ENCODE measurements around the gene RTRAF. TPM values are rescaled to one million over a fixed set of nuclear protein-coding genes. Genes with fewer than 3 reads are reported as not detected.
A peak's percentile ranks its signal among the peaks of the same experiment; 100 is the strongest.

RTRAF gene
- total RNA-seq, 4 donors from 2014 or later = 72.2 to 109 (median 84.7) TPM

GRCh38 chr14:52049271-52049670 lies 59.9 kb downstream of the RTRAF start:
- 25 to 29% methylated on average over 2 to 5 of the region's 5 CpGs for whole genome bisulfite sequencing, 2 donors (ENCODE audit: low coverage in 1 of 2)
- peaks cover 0 to 6% of the 10 kb centered on the region in 2 donors for H3K36me3 ChIP-seq
- H3K9me3 ChIP-seq = no peaks in the 10 kb centered on the region
- TF ChIP-seq EP300 (IDR thresholded peaks at IDR 0.05) = no peak
- no peak for TF ChIP-seq POLR2A (IDR thresholded peaks at IDR 0.05)
- no peak for TF ChIP-seq POLR2AphosphoS5 (IDR thresholded peaks at IDR 0.05)
- TF ChIP-seq CTCF (IDR thresholded peaks at IDR 0.05) = no peak
- no peak overlapping the region for H3K4me3 ChIP-seq
- no peak for ATAC-seq
- H3K4me1 ChIP-seq = peaks cover 51 to 100% (median 74%) of the 10 kb centered on the region in 3 donors
- H3K27ac ChIP-seq = peak overlapping the region; percentile 64 to 93 (median 88)
- H3K27me3 ChIP-seq = no peaks in the 10 kb centered on the region

GRCh38 chr14:52049721-52050588 lies 60.6 kb downstream of the RTRAF start:
- TF ChIP-seq POLR2A (IDR thresholded peaks at IDR 0.05) (no peak), CTCF (IDR thresholded peaks at IDR 0.05) (no peak), POLR2AphosphoS5 (IDR thresholded peaks at IDR 0.05) (no peak), EP300 (IDR thresholded peaks at IDR 0.05) (no peak)
- Histone ChIP-seq H3K9me3 (no peaks in the 10 kb centered on the region), H3K27me3 (no peaks in the 10 kb centered on the region), H3K27ac (peak overlapping the region; percentile 85 to 100 (median 92)), H3K4me1 (peaks cover 45 to 100% (median 70%) of the 10 kb centered on the region in 3 donors), H3K36me3 (peaks cover 0 to 6% of the 10 kb centered on the region in 2 donors), H3K4me3 (no peak overlapping the region)
- no peak for ATAC-seq
- WGBS, 2 donors (ENCODE audit: low coverage in 1 of 2) = 39 to 78% methylated on average over 3 of the region's 6 CpGs

DNA sequence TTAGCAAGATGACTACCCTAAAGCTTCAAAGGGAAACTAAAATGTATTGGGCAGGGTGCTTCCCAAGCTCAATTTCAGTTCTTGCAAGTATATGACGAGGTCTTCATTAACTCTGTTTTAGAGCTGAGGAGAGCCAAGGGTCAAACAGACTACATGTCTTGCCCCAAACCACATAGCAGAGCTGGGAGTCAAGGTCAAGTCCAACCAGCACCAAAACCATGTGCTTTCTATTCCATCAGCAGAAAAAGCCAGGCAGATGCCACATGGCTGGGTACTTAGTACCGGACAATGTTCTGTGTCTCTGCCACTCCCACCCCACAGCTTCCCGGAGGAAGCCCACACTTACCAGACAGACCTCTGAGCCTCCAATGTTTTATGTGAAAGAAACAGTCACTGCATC lies 61.9 kb downstream of the RTRAF start:
- H3K27me3 ChIP-seq = no peaks in the 10 kb centered on the region
- ATAC-seq = no peak
- H3K9me3 ChIP-seq = no peaks in the 10 kb centered on the region
- peak overlapping the region; percentile 85 to 100 (median 92) for H3K27ac ChIP-seq
- peaks cover 0 to 6% of the 10 kb centered on the region in 2 donors for H3K36me3 ChIP-seq
- TF ChIP-seq EP300 (IDR thresholded peaks at IDR 0.05) (no peak), CTCF (IDR thresholded peaks at IDR 0.05) (no peak), POLR2A (IDR thresholded peaks at IDR 0.05) (no peak), POLR2AphosphoS5 (IDR thresholded peaks at IDR 0.05) (no peak)
- H3K4me1 ChIP-seq = peaks cover 40 to 98% (median 64%) of the 10 kb centered on the region in 3 donors
- peak overlapping the region in 1 of 2 donors; percentile 4 for H3K4me3 ChIP-seq
- WGBS, 2 donors (ENCODE audit: low coverage in 1 of 2) = 52 to 57% methylated on average over 2 to 3 of the region's 3 CpGs

DNA sequence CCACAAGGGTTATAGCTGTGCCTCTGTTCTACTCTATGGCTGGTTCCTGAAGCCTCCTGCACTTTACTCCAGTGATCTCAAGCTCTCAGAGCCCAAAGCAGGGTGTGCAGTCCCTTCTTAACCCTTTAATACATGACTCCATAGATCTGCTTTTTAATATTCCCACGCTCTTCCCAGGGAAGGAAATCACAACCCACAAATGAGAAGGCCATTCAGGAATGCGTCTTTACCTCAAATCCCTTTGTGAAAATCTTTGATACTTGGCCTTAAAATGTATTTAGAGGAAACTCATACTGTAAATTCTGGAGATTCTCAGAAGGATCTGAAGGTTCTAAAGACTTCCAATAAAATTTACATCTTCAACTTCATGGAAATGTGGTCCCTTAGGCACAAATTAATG lies 62.5 kb downstream of the RTRAF start:
- Histone ChIP-seq H3K27ac (peak overlapping the region; percentile 85 to 100 (median 92)), H3K4me1 (peaks cover 36 to 92% (median 58%) of the 10 kb centered on the region in 3 donors), H3K27me3 (no peaks in the 10 kb centered on the region), H3K36me3 (peaks cover 0 to 6% of the 10 kb centered on the region in 2 donors), H3K4me3 (peak overlapping the region in 1 of 2 donors; percentile 4), H3K9me3 (no peaks in the 10 kb centered on the region)
- TF ChIP-seq POLR2A (IDR thresholded peaks at IDR 0.05) (no peak), CTCF (IDR thresholded peaks at IDR 0.05) (no peak), EP300 (IDR thresholded peaks at IDR 0.05) (no peak)
- 18 to 46% methylated on average over 1 to 2 of the region's 2 CpGs for WGBS, 2 donors (ENCODE audit: low coverage in 1 of 2)
- no peak for ATAC-seq

Data from gastroesophageal sphincter (tissue), 4 donors.